ENCODE data around the gene XRCC3. TPM values are rescaled to one million over a fixed set of nuclear protein-coding genes. Genes with fewer than 3 reads are reported as not detected.

Gene XRCC3
- total RNA-seq, 1 experiment from 2014 or later = 46.7 TPM

GRCh38 chr14:103663506-103663905 lies 51.7 kb downstream of the XRCC3 start:
- H3K4me1 Mint-ChIP-seq = no peaks in the 10 kb centered on the region
- ChIA-PET POLR2A (interaction anchor here (0.7 kb wide), 1 partner anchor 17 kb away, joined by 4 read pairs; no protein-coding TSS in a partner anchor), CTCF (interaction anchor here (0.7 kb wide), 1 partner anchor 11 kb away, joined by 4 read pairs; no protein-coding TSS in a partner anchor)
- TF ChIP-seq, protein P1, sequence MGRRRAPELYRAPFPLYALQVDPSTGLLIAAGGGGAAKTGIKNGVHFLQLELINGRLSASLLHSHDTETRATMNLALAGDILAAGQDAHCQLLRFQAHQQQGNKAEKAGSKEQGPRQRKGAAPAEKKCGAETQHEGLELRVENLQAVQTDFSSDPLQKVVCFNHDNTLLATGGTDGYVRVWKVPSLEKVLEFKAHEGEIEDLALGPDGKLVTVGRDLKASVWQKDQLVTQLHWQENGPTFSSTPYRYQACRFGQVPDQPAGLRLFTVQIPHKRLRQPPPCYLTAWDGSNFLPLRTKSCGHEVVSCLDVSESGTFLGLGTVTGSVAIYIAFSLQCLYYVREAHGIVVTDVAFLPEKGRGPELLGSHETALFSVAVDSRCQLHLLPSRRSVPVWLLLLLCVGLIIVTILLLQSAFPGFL (CRISPR knock-in tag; IDR thresholded peaks at IDR 0.05; ENCODE audit: borderline replicate concordance) = no peak
- TF ChIP-seq, protein P2, sequence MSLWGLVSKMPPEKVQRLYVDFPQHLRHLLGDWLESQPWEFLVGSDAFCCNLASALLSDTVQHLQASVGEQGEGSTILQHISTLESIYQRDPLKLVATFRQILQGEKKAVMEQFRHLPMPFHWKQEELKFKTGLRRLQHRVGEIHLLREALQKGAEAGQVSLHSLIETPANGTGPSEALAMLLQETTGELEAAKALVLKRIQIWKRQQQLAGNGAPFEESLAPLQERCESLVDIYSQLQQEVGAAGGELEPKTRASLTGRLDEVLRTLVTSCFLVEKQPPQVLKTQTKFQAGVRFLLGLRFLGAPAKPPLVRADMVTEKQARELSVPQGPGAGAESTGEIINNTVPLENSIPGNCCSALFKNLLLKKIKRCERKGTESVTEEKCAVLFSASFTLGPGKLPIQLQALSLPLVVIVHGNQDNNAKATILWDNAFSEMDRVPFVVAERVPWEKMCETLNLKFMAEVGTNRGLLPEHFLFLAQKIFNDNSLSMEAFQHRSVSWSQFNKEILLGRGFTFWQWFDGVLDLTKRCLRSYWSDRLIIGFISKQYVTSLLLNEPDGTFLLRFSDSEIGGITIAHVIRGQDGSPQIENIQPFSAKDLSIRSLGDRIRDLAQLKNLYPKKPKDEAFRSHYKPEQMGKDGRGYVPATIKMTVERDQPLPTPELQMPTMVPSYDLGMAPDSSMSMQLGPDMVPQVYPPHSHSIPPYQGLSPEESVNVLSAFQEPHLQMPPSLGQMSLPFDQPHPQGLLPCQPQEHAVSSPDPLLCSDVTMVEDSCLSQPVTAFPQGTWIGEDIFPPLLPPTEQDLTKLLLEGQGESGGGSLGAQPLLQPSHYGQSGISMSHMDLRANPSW (CRISPR knock-in tag; conservative IDR thresholded peaks at IDR 0.05; ENCODE audit: low read depth) = no peak
- TF ChIP-seq ESRRA (CRISPR knock-in tag; IDR thresholded peaks at IDR 0.05; ENCODE audit: borderline replicate concordance) (no peak), MAX (CRISPR knock-in tag; IDR thresholded peaks at IDR 0.05) (no peak), ATF6 (CRISPR knock-in tag; IDR thresholded peaks at IDR 0.05) (no peak), TP53 (CRISPR knock-in tag; IDR thresholded peaks at IDR 0.05) (no peak), ATF1 (CRISPR knock-in tag; IDR thresholded peaks at IDR 0.05) (no peak), ZNF232 (CRISPR knock-in tag; IDR thresholded peaks at IDR 0.05) (no peak), JUN (CRISPR knock-in tag; IDR thresholded peaks at IDR 0.05) (no peak), TCF7 (CRISPR knock-in tag; IDR thresholded peaks at IDR 0.05; ENCODE audit: low read depth) (no peak), ZNF219 (CRISPR knock-in tag; IDR thresholded peaks at IDR 0.05; ENCODE audit: borderline replicate concordance) (no peak)
- TF ChIP-seq, protein P3, sequence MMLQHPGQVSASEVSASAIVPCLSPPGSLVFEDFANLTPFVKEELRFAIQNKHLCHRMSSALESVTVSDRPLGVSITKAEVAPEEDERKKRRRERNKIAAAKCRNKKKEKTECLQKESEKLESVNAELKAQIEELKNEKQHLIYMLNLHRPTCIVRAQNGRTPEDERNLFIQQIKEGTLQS (CRISPR knock-in tag; conservative IDR thresholded peaks at IDR 0.05) = no peak
- TF ChIP-seq, protein P4, sequence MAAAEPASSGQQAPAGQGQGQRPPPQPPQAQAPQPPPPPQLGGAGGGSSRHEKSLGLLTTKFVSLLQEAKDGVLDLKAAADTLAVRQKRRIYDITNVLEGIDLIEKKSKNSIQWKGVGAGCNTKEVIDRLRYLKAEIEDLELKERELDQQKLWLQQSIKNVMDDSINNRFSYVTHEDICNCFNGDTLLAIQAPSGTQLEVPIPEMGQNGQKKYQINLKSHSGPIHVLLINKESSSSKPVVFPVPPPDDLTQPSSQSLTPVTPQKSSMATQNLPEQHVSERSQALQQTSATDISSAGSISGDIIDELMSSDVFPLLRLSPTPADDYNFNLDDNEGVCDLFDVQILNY (CRISPR knock-in tag; IDR thresholded peaks at IDR 0.05) = no peak
- H3K27ac Mint-ChIP-seq = peak overlapping the region; percentile 15; the same call in 1 of the 2 replicates
- DNase-seq (ENCODE audit: low spot score) = no peak
- no peaks in the 10 kb centered on the region for H3K27me3 Mint-ChIP-seq (ENCODE audit: low read depth)
- no peak for ATAC-seq
- no peaks in the 10 kb centered on the region for H3K9me3 Mint-ChIP-seq
- peaks cover 44% of the 10 kb centered on the region for H3K36me3 Mint-ChIP-seq
- H3K4me3 Mint-ChIP-seq = no peak overlapping the region

GRCh38 chr14:103662591-103662990 lies 52.7 kb downstream of the XRCC3 start:
- DNase-seq (ENCODE audit: low spot score) (no peak), ATAC-seq (no peak)
- Mint-ChIP-seq H3K4me3 (no peak overlapping the region), H3K9me3 (no peaks in the 10 kb centered on the region), H3K27me3 (ENCODE audit: low read depth) (no peaks in the 10 kb centered on the region), H3K36me3 (peaks cover 45% of the 10 kb centered on the region), H3K27ac (no peak overlapping the region), H3K4me1 (no peaks in the 10 kb centered on the region)
- ChIA-PET CTCF (interaction anchor here (0.6 kb wide), 1 partner anchor 259 kb away, joined by 3 read pairs; no protein-coding TSS in a partner anchor), POLR2A (no interaction called here)
- TF ChIP-seq CTCF (IDR thresholded peaks at IDR 0.05) = no peak
- no peak for TF ChIP-seq NFYB (CRISPR knock-in tag; conservative IDR thresholded peaks at IDR 0.05; ENCODE audit: low read depth)
- no peak for TF ChIP-seq ZBTB21 (CRISPR knock-in tag; IDR thresholded peaks at IDR 0.05; ENCODE audit: borderline replicate concordance)
- TF ChIP-seq, protein P3 (CRISPR knock-in tag; conservative IDR thresholded peaks at IDR 0.05) = no peak
- no peak for TF ChIP-seq JAZF1 (CRISPR knock-in tag; IDR thresholded peaks at IDR 0.05)
- TF ChIP-seq KAT7 (CRISPR knock-in tag; IDR thresholded peaks at IDR 0.05; ENCODE audit: borderline replicate concordance) = no peak
- no peak for TF ChIP-seq ATF6 (CRISPR knock-in tag; IDR thresholded peaks at IDR 0.05)
- no peak for TF ChIP-seq ZNF671 (CRISPR knock-in tag; IDR thresholded peaks at IDR 0.05)
- no peak for TF ChIP-seq SOX15 (CRISPR knock-in tag; IDR thresholded peaks at IDR 0.05)
- TF ChIP-seq JUN (CRISPR knock-in tag; IDR thresholded peaks at IDR 0.05) = no peak
- TF ChIP-seq, protein P5, sequence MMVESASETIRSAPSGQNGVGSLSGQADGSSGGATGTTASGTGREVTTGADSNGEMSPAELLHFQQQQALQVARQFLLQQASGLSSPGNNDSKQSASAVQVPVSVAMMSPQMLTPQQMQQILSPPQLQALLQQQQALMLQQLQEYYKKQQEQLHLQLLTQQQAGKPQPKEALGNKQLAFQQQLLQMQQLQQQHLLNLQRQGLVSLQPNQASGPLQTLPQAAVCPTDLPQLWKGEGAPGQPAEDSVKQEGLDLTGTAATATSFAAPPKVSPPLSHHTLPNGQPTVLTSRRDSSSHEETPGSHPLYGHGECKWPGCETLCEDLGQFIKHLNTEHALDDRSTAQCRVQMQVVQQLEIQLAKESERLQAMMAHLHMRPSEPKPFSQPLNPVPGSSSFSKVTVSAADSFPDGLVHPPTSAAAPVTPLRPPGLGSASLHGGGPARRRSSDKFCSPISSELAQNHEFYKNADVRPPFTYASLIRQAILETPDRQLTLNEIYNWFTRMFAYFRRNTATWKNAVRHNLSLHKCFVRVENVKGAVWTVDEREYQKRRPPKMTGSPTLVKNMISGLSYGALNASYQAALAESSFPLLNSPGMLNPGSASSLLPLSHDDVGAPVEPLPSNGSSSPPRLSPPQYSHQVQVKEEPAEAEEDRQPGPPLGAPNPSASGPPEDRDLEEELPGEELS (CRISPR knock-in tag; IDR thresholded peaks at IDR 0.05) = no peak

All from WTC11 (cell line).